Omental fat pad (tissue), 4 donors: ENCODE measurements around the gene RFK. TPM values are rescaled to one million over a fixed set of nuclear protein-coding genes. Genes with fewer than 3 reads are reported as not detected.

Source experiments
- ATAC-seq: fragments of 150-250 bp; one replicate; pipeline ENCODE4 v1.9.1; 2016; ENCODE audit warnings: mild to moderate bottlenecking, moderate library complexity; ENCODE audit not compliant: low FRiP score
- DNase-seq: peaks from one replicate; pipeline ENCODE4 v3.0.0-alpha.2; 2019; ENCODE audit warnings: low spot score
- CTCF ChIP-seq, 3 donors: fragments of 450-650 bp; IDR thresholded peaks; one replicate each; pipeline ENCODE4 v1.5.1; 2016 to 2017; ENCODE audit warnings: antibody characterized with exemption in 3 of 3, mild to moderate bottlenecking in 3 of 3, moderate library complexity in 2 of 3
- total RNA-seq, 4 donors: library from RNA; depleted of rRNA; stranded (reverse); fragments of >200 nt; gene quantifications; one replicate each; pipeline ENCODE4 v1.1.0, GENCODE V29; 2016

The RFK gene
- total RNA-seq, 4 donors from 2014 or later = 15.0 to 28.7 (median 19.2) TPM

GRCh38 chr9:76352026-76352620, 42.1 kb downstream of the RFK start:
- DNase-seq = no peak
- TF ChIP-seq CTCF (IDR thresholded peaks at IDR 0.05) = no peak
- no peak for ATAC-seq

GRCh38 chr9:76351006-76351405, 43.2 kb downstream of the RFK start:
- no peak for ATAC-seq
- DNase-seq = no peak
- no peak for TF ChIP-seq CTCF (IDR thresholded peaks at IDR 0.05)

- no peak for TF ChIP-seq CTCF (IDR thresholded peaks at IDR 0.05)
- ATAC-seq = no peak
- DNase-seq = no peak
These were observed 44.4 kb downstream of the RFK start for GRCh38 chr9:76349865-76350264.

GRCh38 chr9:76342858-76343257, 51.4 kb downstream of the RFK start:
- ATAC-seq = no peak
- DNase-seq = no peak
- no peak for TF ChIP-seq CTCF (IDR thresholded peaks at IDR 0.05)

- DNase-seq = no peak
- ATAC-seq = no peak
- TF ChIP-seq CTCF (IDR thresholded peaks at IDR 0.05) = no peak
These were observed 52.0 kb downstream of the RFK start for GRCh38 chr9:76342201-76342600.

- TF ChIP-seq CTCF (IDR thresholded peaks at IDR 0.05) = no peak
- DNase-seq = no peak
- no peak for ATAC-seq
These were observed 52.6 kb downstream of the RFK start for GRCh38 chr9:76341616-76342015.

- ATAC-seq = no peak
These were observed 55.8 kb downstream of the RFK start for GRCh38 chr9:76338418-76338817.

More at GRCh38 chr9:76338418-76338817, 55.8 kb downstream of the RFK start:
- no peak for TF ChIP-seq CTCF (IDR thresholded peaks at IDR 0.05)
- DNase-seq = no peak
